ENCODE data around the gene RABEP1. TPM values are rescaled to one million over a fixed set of nuclear protein-coding genes. Genes with fewer than 3 reads are reported as not detected.

Gene RABEP1
- polyA plus RNA-seq, 1 of the 3 experiments (the other 2 are of a cell fraction): 9.7 TPM

- no peak for TF ChIP-seq YY1 (IDR thresholded peaks at IDR 0.05; ENCODE audit: low read depth)
- TF ChIP-seq TAF1 (IDR thresholded peaks at IDR 0.05; ENCODE audit: borderline replicate concordance, low read depth, low read length): no peak
- no peak for TF ChIP-seq CHD2 (IDR thresholded peaks at IDR 0.05; ENCODE audit: low read length, partially characterized antibody)
- no peak for TF ChIP-seq TEAD4 (IDR thresholded peaks at IDR 0.05; ENCODE audit: borderline replicate concordance, insufficient read depth)
- TF ChIP-seq MAX (IDR thresholded peaks at IDR 0.05; ENCODE audit: low read depth): no peak
- no peak for TF ChIP-seq RAD21 (IDR thresholded peaks at IDR 0.05; ENCODE audit: low read length)
- TF ChIP-seq ELF1 (IDR thresholded peaks at IDR 0.05): no peak
- TF ChIP-seq ZBTB33 (IDR thresholded peaks at IDR 0.05; ENCODE audit: borderline replicate concordance, low read depth): no peak
- no peak for TF ChIP-seq NRF1 (IDR thresholded peaks at IDR 0.05; ENCODE audit: low read depth, low read length)
- no peak for TF ChIP-seq CTCF (IDR thresholded peaks at IDR 0.05)
- no peak for TF ChIP-seq TCF12 (IDR thresholded peaks at IDR 0.05)
- no peak for TF ChIP-seq EP300 (IDR thresholded peaks at IDR 0.05; ENCODE audit: borderline replicate concordance in 1 of 2, low read depth in 1 of 2, low read length in 1 of 2)
- no peak for TF ChIP-seq MEF2A (IDR thresholded peaks at IDR 0.05; ENCODE audit: borderline replicate concordance, low read depth)
- no peak for TF ChIP-seq SMC3 (IDR thresholded peaks at IDR 0.05; ENCODE audit: low read depth, low read length)
- no peak for TF ChIP-seq FOSL2 (IDR thresholded peaks at IDR 0.05; ENCODE audit: borderline replicate concordance, low read depth)
- TF ChIP-seq POLR2AphosphoS5 (IDR thresholded peaks at IDR 0.05; ENCODE audit: low read depth, low read length): no peak
- no peak for TF ChIP-seq REST (IDR thresholded peaks at IDR 0.05; ENCODE audit: low read depth, low read length)
- no peak for TF ChIP-seq USF1 (IDR thresholded peaks at IDR 0.05; ENCODE audit: borderline replicate concordance, low read depth)
- Histone ChIP-seq H3K4me2 (no peak overlapping the region), H3F3A (replicated peaks; ENCODE audit: insufficient read depth) (no peaks in the 10 kb centered on the region), H3K79me2 (ENCODE audit: insufficient read depth) (no peaks in the 10 kb centered on the region; the same call in 1 of the 2 replicates), H2AFZ (ENCODE audit: low read depth) (no peak overlapping the region), H3K27ac (ENCODE audit: low read depth in 2 of 2, low read length in 1 of 2) (no peak overlapping the region), H3K36me3 (replicated peaks in 1 of 2; ENCODE audit: control insufficient read depth in 1 of 2, insufficient read depth in 2 of 2, low read length in 1 of 2) (peaks cover 32 to 34% of the 10 kb centered on the region in 2 experiments), H4K20me1 (ENCODE audit: insufficient read depth) (no peaks in the 10 kb centered on the region), H3K9ac (no peak overlapping the region), H3K9me3 (no peaks in the 10 kb centered on the region), H3K4me1 (ENCODE audit: control insufficient read depth in 1 of 2, insufficient read depth in 2 of 2, low read depth in 1 of 2, low read length in 1 of 2) (no peaks in the 10 kb centered on the region), H3K27me3 (ENCODE audit: insufficient read depth) (no peaks in the 10 kb centered on the region), H3K9me2 (no peaks in the 10 kb centered on the region), H3K4me3 (ENCODE audit: low read depth in 2 of 2, low read length in 1 of 2) (no peak overlapping the region)
- WGBS (ENCODE audit: low lambda C conversion rate): 91% methylated on average over 9 of the region's 9 CpGs
- ChIA-PET POLR2A (no interaction called here), CTCF (no interaction called here)
- no peak for DNase-seq
Measured at GRCh38 chr17:5361426-5361825, 79.3 kb downstream of the RABEP1 start.
